H1 (cell line): ENCODE results near the gene SUCNR1. TPM values are rescaled to one million over a fixed set of nuclear protein-coding genes. Genes with fewer than 3 reads are reported as not detected.

Source experiments
- CHD1 ChIP-seq: IDR thresholded peaks from 2 replicates; pipeline ENCODE4 v1.6.1; 2012; ENCODE audit warnings: low read depth, low read length, improper control_type of control experiment
- E2F6 ChIP-seq: IDR thresholded peaks from 2 replicates; pipeline ENCODE4 v1.6.1; 2012; ENCODE audit warnings: inconsistent platforms
- EP300 ChIP-seq, 2 experiments: IDR thresholded peaks; 1 replicate in 1 of 2; 2 replicates in 1 of 2; pipeline ENCODE4 v1.6.1; 2011 to 2012; ENCODE audit warnings: low read depth in 2 of 2, low read length in 2 of 2, mild to moderate bottlenecking in 2 of 2, borderline replicate concordance in 1 of 2, inconsistent platforms in 1 of 2, moderate library complexity in 1 of 2
- polyA plus RNA-seq, 7 experiments: library from polyadenylated mRNA; depleted of rRNA in 3 of 7; stranded (reverse) in 5 of 7; unstranded in 2 of 7; fragments of >200 nt in 5 of 7; fragments of 200-250 nt in 2 of 7; gene quantifications; 1 replicate in 5 of 7; 2 replicates in 1 of 7; 4 replicates in 1 of 7; pipeline versions ENCODE4 v1.2.1 to v1.2.3, GENCODE V29; 2011 to 2013; ENCODE audit warnings: missing spikeins in 2 of 7, mixed read lengths in 2 of 7
- total RNA-seq: library from RNA; stranded (reverse); fragmentation: NEBNext Ultra II Directional; extraction: Animal tissue kit (Norgen Biotek cat#: 25700); gene quantifications from 2 replicates; pipeline ENCODE4 v1.2.1, GENCODE V29; 2021
- TF ChIP-seq, protein P1 (sequence below): fragments of 300-600 bp; sonication (generic); IDR thresholded peaks from 2 replicates; pipeline ENCODE4 v1.7.1; 2012; ENCODE audit warnings: low read length, moderate library complexity, mild to moderate bottlenecking, inconsistent platforms; ENCODE audit not compliant: insufficient replicate concordance

The SUCNR1 gene
- total and polyA plus RNA-seq, 2 of the 8 experiments (the other 6 are each of a cell fraction or from before 2014, with no cell fraction given): not detected

- TF ChIP-seq, protein P1, sequence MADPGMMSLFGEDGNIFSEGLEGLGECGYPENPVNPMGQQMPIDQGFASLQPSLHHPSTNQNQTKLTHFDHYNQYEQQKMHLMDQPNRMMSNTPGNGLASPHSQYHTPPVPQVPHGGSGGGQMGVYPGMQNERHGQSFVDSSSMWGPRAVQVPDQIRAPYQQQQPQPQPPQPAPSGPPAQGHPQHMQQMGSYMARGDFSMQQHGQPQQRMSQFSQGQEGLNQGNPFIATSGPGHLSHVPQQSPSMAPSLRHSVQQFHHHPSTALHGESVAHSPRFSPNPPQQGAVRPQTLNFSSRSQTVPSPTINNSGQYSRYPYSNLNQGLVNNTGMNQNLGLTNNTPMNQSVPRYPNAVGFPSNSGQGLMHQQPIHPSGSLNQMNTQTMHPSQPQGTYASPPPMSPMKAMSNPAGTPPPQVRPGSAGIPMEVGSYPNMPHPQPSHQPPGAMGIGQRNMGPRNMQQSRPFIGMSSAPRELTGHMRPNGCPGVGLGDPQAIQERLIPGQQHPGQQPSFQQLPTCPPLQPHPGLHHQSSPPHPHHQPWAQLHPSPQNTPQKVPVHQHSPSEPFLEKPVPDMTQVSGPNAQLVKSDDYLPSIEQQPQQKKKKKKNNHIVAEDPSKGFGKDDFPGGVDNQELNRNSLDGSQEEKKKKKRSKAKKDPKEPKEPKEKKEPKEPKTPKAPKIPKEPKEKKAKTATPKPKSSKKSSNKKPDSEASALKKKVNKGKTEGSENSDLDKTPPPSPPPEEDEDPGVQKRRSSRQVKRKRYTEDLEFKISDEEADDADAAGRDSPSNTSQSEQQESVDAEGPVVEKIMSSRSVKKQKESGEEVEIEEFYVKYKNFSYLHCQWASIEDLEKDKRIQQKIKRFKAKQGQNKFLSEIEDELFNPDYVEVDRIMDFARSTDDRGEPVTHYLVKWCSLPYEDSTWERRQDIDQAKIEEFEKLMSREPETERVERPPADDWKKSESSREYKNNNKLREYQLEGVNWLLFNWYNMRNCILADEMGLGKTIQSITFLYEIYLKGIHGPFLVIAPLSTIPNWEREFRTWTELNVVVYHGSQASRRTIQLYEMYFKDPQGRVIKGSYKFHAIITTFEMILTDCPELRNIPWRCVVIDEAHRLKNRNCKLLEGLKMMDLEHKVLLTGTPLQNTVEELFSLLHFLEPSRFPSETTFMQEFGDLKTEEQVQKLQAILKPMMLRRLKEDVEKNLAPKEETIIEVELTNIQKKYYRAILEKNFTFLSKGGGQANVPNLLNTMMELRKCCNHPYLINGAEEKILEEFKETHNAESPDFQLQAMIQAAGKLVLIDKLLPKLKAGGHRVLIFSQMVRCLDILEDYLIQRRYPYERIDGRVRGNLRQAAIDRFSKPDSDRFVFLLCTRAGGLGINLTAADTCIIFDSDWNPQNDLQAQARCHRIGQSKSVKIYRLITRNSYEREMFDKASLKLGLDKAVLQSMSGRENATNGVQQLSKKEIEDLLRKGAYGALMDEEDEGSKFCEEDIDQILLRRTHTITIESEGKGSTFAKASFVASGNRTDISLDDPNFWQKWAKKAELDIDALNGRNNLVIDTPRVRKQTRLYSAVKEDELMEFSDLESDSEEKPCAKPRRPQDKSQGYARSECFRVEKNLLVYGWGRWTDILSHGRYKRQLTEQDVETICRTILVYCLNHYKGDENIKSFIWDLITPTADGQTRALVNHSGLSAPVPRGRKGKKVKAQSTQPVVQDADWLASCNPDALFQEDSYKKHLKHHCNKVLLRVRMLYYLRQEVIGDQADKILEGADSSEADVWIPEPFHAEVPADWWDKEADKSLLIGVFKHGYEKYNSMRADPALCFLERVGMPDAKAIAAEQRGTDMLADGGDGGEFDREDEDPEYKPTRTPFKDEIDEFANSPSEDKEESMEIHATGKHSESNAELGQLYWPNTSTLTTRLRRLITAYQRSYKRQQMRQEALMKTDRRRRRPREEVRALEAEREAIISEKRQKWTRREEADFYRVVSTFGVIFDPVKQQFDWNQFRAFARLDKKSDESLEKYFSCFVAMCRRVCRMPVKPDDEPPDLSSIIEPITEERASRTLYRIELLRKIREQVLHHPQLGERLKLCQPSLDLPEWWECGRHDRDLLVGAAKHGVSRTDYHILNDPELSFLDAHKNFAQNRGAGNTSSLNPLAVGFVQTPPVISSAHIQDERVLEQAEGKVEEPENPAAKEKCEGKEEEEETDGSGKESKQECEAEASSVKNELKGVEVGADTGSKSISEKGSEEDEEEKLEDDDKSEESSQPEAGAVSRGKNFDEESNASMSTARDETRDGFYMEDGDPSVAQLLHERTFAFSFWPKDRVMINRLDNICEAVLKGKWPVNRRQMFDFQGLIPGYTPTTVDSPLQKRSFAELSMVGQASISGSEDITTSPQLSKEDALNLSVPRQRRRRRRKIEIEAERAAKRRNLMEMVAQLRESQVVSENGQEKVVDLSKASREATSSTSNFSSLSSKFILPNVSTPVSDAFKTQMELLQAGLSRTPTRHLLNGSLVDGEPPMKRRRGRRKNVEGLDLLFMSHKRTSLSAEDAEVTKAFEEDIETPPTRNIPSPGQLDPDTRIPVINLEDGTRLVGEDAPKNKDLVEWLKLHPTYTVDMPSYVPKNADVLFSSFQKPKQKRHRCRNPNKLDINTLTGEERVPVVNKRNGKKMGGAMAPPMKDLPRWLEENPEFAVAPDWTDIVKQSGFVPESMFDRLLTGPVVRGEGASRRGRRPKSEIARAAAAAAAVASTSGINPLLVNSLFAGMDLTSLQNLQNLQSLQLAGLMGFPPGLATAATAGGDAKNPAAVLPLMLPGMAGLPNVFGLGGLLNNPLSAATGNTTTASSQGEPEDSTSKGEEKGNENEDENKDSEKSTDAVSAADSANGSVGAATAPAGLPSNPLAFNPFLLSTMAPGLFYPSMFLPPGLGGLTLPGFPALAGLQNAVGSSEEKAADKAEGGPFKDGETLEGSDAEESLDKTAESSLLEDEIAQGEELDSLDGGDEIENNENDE: no peak
- TF ChIP-seq EP300 (IDR thresholded peaks at IDR 0.05; ENCODE audit: borderline replicate concordance in 1 of 2, low read depth in 2 of 2, low read length in 2 of 2) (no peak), E2F6 (no peak), CHD1 (no peak)
- TF ChIP-seq, all 59 proteins: peak for 0
Observed at GRCh38 chr3:151852074-151852811, 21.2 kb upstream of the SUCNR1 start (continued).
